Right renal cortex interstitium (tissue), 3 donors: Measurements from ENCODE around the gene CTDSPL. TPM values are rescaled to one million over a fixed set of nuclear protein-coding genes. Genes with fewer than 3 reads are reported as not detected.
"Not testable (repeated sequence)": the region's sequence is repeated elsewhere in the genome, so short reads cannot be mapped to it uniquely, and the experiment has no call there.

Experiments used
- DNase-seq, 3 donors: peaks; one replicate each; pipeline ENCODE4 v3.0.0-alpha.2; 2013; ENCODE audit warnings: low read depth in 3 of 3, low spot score in 2 of 3
- polyA plus RNA-seq, 3 donors: library from polyadenylated mRNA; unstranded; fragments of 120-200 nt; gene quantifications; one replicate each; pipeline ENCODE4 v1.2.1, GENCODE V29; 2013; ENCODE audit not compliant: insufficient read length in 3 of 3

Gene CTDSPL
- polyA plus RNA-seq, 3 donors, result 97.9 to 113 (median 107) TPM

DNA sequence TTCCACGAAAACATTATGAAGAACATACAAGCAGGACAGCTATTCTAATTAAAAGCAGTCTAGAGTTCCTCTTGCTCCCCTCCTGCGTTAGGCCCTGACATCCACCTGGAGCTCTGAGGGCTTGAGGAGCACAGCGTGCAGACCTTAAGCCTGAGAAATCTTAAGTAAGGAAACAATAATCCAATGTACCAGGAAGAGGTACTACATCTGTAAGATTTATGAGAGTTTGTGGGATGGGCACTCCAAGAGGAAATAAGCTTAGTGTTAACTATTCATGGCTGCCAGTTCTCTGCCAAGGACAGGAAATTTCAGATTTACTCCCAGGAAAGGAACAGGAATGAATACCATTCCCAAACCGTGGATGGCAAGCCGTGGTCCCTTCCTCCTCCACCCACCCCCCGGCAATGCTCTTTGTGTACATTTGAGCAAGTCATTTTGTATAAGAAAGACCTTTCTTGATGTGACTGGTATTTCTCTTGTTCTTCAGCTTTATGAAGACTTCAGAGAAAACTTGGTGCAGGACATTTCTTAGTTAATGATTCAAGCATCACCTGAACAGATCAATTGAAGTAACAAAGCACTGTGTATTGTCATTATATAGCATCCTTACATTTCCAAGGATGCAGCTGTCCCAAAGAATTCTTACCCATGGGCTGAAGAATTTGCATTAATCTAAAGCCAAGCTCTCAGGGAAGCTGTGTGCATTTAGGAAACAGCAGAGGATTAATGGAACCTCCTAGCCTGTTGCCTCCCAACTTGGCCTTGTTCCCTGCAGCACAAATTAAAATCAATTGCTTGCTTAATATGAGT, 100.1 kb downstream of the CTDSPL start:
- DNase-seq, result no peak

- no peak for DNase-seq
Observed at GRCh38 chr3:37963016-37963415, 101.3 kb downstream of the CTDSPL start.

- no peak for DNase-seq
Observed at GRCh38 chr3:37963635-37964034, 102.0 kb downstream of the CTDSPL start.

GRCh38 chr3:37964146-37964545, 102.5 kb downstream of the CTDSPL start:
- DNase-seq, result no peak

DNA sequence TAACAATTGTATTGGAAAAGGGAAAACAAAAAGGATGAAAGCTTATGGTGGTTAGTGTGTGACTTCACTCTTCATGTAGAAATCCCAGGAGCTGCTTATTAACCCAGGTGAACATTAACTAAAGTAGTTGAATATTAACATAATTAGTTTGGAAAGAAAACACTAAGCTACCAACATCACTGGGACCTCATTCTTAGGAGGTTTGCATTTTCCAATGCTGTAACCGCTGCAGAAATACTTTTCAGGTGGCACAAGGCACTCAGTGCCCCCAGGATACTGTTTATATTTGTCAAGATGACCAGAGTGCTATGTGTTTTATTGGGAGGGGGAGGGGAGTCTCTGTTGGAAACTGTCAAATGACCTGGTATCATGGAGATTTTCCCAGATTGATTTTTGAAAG, 103.0 kb downstream of the CTDSPL start:
- peak in 2 of 3 donors; percentile 52 to 70 for DNase-seq

GRCh38 chr3:37967260-37967881, 105.7 kb downstream of the CTDSPL start:
- DNase-seq, result no peak

GRCh38 chr3:37968199-37968598, 106.5 kb downstream of the CTDSPL start:
- no peak for DNase-seq

DNA sequence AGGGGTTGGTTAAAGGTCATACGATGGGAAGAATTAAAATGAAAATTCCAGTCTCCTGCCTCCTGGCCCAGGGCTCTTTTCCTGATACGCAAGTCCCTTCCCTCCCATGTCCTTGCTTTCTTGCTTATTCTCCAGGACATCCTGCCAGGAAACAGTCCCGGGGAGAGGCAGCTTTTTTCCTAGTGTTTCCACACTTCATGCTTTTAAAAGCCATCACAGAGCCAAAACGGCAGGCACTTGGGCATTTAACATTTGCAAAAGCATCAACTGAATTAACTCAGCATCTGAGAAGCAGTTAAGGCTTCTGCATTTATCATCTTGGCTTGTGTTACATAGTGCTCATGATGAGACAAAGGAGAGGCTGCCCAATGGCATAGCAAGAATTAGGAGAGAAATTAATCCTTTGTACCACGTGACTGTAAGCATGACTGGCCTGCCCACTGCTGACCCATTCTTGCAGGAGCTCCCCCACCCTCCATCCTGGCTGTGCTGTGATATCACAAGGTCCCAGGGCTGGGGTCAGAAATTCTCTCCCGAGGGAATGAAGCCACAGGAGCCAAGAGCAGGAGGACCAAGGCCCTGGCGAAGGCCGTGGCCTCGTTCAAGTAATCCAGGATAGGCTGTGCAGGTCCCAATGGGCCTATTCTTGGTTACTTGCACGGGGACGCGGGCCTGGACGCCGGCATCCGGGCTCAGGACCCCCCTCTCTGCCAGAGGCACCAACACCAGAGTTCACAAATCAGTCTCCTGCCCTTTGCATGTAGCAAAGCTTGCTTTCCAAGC, 107.3 kb downstream of the CTDSPL start:
- DNase-seq, result no peak

- DNase-seq, result no peak
Observed at GRCh38 chr3:37969596-37970100, 108.0 kb downstream of the CTDSPL start.

DNA sequence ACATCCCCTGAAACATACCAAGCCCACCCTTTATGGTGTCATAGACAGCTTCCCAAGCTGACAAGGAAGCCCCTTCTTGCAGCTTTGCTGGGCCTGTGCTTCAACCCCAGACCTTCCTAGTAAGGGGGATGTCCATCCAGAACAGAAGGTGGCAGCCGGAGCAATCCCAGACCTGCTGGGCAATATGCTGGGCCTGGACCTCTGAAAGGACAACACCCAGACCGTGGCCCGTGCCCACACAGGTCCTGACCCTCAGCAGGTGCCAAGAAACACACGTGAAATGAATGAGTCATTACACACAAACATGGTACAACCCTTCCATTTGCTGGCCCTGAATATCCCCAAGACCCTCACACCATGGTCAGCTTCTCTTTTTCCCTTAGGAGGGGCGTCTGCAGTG, 109.1 kb downstream of the CTDSPL start:
- no peak for DNase-seq

DNA sequence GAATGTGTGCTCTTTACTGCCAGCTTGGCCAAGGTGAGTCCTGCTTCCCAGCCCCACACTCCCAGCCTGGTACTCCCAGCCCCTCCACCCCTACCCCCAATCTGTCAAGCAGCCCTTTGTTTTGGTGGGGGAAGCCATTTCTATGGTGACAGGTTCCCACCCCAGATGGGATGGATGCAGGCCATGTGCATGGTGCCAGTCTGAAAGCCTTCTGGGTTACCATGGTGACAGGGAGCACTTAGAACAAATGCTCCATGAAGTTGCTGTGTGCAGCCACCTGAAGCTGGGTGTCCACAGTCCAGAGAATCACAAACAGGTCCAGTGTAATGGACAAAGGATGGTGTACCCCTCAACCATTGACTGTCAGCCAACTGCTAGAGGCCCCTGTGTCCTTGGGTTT, 109.8 kb downstream of the CTDSPL start:
- DNase-seq, result no peak

- not testable (repeated sequence) for DNase-seq
Observed at GRCh38 chr3:37972056-37972455, 110.4 kb downstream of the CTDSPL start.

DNA sequence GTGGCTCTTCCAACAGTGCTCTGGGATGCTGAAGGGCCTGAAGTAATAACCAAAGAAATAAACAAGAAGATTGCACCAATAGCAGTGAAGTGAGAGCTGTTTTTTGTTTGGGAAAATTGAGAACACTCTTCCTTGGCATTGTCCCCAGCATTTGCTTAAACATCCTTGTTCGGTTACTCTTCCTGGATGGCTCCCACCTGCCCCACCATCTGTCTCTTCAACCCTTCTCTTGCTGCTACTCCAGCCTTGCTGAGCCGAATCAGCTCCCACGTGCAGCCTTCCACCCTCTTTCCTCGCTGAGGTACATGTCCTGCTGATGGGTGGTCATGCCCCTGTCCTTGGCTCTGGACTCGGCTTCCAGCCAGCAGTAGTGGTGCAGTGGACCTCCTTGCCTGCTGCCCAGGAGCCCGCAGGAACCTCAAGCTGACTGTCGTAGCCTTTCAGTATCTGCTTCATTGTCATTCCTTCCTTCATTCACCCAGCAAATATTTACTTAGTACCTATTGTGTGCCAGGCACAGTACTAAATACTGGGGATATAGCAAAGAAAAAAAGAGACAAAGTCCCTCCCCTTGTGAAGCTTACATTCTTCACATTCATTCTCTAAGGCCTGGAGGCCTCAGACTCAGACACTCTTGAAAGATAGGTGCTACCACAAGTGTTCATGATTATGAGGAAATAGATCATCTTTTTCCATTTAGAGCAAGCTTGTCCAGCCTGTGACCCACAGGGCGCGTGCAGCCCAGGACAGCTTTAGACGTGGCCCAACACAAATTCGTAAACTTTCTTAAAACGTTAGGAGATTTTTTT, 111.8 kb downstream of the CTDSPL start:
- DNase-seq, result no peak

DNA sequence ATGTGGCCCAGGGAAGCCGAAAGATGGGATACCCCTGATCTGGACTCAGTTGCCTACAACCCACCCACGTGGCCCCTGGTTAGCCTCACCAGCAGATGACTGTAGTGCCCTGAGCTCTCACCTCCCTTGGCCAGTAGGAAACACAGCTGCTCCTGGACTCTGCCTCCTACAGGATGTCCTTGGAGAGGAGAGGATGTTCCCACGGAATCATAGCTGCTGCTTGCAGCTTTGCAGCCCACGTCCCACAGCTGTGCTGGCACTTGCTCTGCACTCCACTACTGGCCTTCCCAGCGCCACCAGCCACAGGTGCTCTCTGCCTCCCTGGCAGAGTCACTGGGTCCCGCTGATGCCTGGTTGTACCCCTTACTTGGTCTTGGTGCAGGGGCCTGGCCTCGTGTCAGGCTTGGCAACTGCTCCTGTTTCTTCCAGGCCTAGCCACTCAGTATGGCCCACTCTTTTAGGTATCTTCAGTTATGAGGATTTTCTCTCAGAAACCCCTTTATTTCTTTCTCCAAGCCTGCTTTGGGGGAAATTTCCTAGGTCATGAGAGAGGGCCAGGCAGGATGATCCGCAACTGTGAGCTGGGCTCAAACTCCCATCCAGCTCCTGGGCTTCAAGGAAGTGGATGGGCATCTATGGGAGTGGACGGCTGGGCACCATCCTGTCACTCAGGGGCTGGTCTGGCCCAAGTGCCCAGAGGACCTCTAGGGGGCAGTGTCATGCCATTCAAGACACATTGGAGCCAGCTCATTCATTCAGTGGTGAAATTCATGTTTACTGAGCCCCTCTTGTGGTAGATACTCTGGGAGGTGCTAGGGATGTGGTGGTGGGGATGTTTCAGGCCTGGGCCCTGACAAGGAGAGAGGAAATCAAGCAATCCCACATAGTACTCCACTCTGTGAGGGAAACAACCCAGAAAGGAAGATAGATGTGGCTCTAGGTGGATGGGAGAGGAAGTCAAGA, 112.7 kb downstream of the CTDSPL start:
- no peak for DNase-seq

GRCh38 chr3:37979541-37980461, 118.1 kb downstream of the CTDSPL start:
- no peak for DNase-seq

DNA sequence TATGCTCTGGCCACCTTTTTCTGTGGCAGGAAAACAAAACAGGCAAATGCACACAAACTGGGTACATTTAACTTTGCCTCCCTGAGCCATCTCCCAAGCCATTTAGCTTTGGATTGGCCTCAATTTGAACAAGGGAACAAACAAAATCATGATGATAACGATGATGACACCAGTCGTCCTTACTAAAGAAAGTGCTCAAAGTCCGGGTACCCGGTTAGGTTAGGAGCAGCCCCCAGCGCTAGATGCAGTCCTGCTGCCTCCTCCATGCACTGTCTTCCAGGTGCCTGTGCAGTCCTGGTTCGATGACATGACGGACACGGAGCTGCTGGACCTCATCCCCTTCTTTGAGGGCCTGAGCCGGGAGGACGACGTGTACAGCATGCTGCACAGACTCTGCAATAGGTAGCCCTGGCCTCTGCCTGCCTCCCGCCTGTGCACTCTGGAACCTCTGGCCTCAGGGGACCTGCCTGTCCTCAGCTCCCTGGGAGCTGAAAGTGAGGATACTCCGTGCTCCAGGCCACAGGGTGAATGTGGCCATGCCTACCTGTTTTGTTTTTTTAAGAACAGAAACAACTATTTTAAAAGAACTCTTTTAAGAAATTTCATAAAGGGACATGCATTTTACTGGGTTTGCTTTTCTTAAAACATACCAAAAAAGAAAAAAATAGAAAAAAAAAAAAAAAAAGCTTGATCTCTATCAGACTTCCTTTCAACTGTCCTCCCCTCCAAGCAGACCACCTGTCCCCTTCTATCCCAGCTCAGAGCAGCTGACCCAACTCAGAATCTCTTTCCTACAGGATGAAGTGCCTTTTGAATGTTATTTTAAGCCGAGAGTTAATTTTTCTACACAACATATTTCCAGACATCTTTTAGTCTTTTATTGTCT, 119.0 kb downstream of the CTDSPL start:
- no peak for DNase-seq

DNA sequence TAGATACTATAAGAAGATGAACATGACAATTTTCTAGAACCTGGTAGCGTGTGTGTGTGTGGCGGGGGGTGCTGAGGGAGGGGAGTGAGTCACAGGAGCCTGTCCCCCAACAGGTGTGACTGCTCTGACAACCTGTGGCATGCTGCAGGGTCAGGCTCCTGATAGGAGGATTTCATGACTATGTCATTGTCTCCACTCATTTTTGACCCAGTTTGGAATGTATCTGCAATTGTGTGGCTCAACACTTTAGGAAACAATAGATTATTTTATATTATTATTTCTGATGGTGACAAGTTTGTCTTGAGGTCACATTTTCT, 119.6 kb downstream of the CTDSPL start:
- no peak for DNase-seq
